H9 (cell line): ENCODE data around the gene ACAP2. TPM values are rescaled to one million over a fixed set of nuclear protein-coding genes. Genes with fewer than 3 reads are reported as not detected.
"Not testable (repeated sequence)": the region's sequence is repeated elsewhere in the genome, so short reads cannot be mapped to it uniquely, and the experiment has no call there.

ENCODE experiments used
- DNase-seq: peaks from one replicate; pipeline ENCODE4 v3.0.0-alpha.2; 2017
- H2AFZ ChIP-seq: one replicate; pipeline ENCODE4 v1.6.1; 2013; ENCODE audit warnings: mild to moderate bottlenecking, low read length, control low read depth, moderate library complexity
- H2AK5ac ChIP-seq: 2 replicates; pipeline ENCODE4 v1.6.1; 2013; ENCODE audit warnings: low read length, control low read depth, mixed read lengths; ENCODE audit not compliant: insufficient read length
- H2BK120ac ChIP-seq: one replicate; pipeline ENCODE4 v1.6.1; 2013; ENCODE audit warnings: low read depth, mild to moderate bottlenecking, low read length, control low read depth, inconsistent platforms; ENCODE audit not compliant: poor library complexity, severe bottlenecking
- H2BK12ac ChIP-seq: 2 replicates; pipeline ENCODE4 v1.6.1; 2013; ENCODE audit warnings: low read length, control low read depth, mixed read lengths, low read depth; ENCODE audit not compliant: insufficient read length
- H2BK15ac ChIP-seq: 2 replicates; pipeline ENCODE4 v1.6.1; 2013; ENCODE audit warnings: low read depth, low read length, control low read depth
- H2BK20ac ChIP-seq: one replicate; pipeline ENCODE4 v1.6.1; 2013; ENCODE audit warnings: low read depth, mild to moderate bottlenecking, low read length, control low read depth, inconsistent platforms; ENCODE audit not compliant: poor library complexity, severe bottlenecking
- H2BK5ac ChIP-seq: 2 replicates; pipeline ENCODE4 v1.6.1; 2013; ENCODE audit warnings: low read length, control low read depth, mixed read lengths; ENCODE audit not compliant: insufficient read length
- H3K14ac ChIP-seq: 2 replicates; pipeline ENCODE4 v1.6.1; 2013; ENCODE audit warnings: low read length, control low read depth; ENCODE audit not compliant: insufficient read depth
- H3K18ac ChIP-seq: 2 replicates; pipeline ENCODE4 v1.6.1; 2013; ENCODE audit warnings: low read depth, mild to moderate bottlenecking, mixed read lengths, low read length, control low read depth; ENCODE audit not compliant: insufficient read length
- H3K23ac ChIP-seq: 2 replicates; pipeline ENCODE4 v1.6.1; 2013; ENCODE audit warnings: low read length, control low read depth, mixed read lengths, low read depth; ENCODE audit not compliant: insufficient read length
- H3K23me2 ChIP-seq: 2 replicates; pipeline ENCODE4 v1.6.1; 2013; ENCODE audit warnings: low read depth, mild to moderate bottlenecking, mixed read lengths, low read length, control low read depth; ENCODE audit not compliant: insufficient read length, poor library complexity, severe bottlenecking
- H3K27ac ChIP-seq: 2 replicates; pipeline ENCODE4 v1.5.1; 2013; ENCODE audit warnings: low read length, control low read depth, mixed read lengths, low read depth; ENCODE audit not compliant: insufficient read length
- H3K27me3 ChIP-seq: 2 replicates; pipeline ENCODE4 v1.6.1; 2013; ENCODE audit warnings: low read length, control low read depth, inconsistent platforms; ENCODE audit not compliant: insufficient read depth
- H3K4ac ChIP-seq: 2 replicates; pipeline ENCODE4 v1.6.1; 2013; ENCODE audit warnings: low read depth, mild to moderate bottlenecking, control low read depth, inconsistent platforms, low read length, moderate library complexity
- H3K4me1 ChIP-seq: 2 replicates; pipeline ENCODE4 v1.6.1; 2013; ENCODE audit warnings: low read length, control low read depth, inconsistent platforms; ENCODE audit not compliant: insufficient read depth
- H3K4me2 ChIP-seq: 2 replicates; pipeline ENCODE4 v1.6.1; 2013; ENCODE audit warnings: low read length, control low read depth, mixed read lengths; ENCODE audit not compliant: insufficient read length, insufficient read depth
- H3K56ac ChIP-seq: 2 replicates; pipeline ENCODE4 v1.6.1; 2013; ENCODE audit warnings: low read depth, mild to moderate bottlenecking, mixed read lengths, low read length, control low read depth; ENCODE audit not compliant: insufficient read length
- H3K79me1 ChIP-seq: 2 replicates; pipeline ENCODE4 v1.6.1; 2013; ENCODE audit warnings: low read depth, mild to moderate bottlenecking, moderate library complexity, low read length, control low read depth, inconsistent platforms; ENCODE audit not compliant: insufficient read depth, poor library complexity, severe bottlenecking
- H3K79me2 ChIP-seq: 2 replicates; pipeline ENCODE4 v1.6.1; 2013; ENCODE audit warnings: low read length, control low read depth, inconsistent platforms; ENCODE audit not compliant: insufficient read depth
- H3K9ac ChIP-seq: 2 replicates; pipeline ENCODE4 v1.6.1; 2013; ENCODE audit warnings: low read length, control low read depth, mixed read lengths; ENCODE audit not compliant: insufficient read length; ENCODE audit errors: extremely low read depth
- H3K9me3 ChIP-seq: one replicate; pipeline ENCODE4 v1.6.1; 2013; ENCODE audit warnings: low read depth, low read length, inconsistent platforms; ENCODE audit not compliant: control insufficient read depth
- H3T11ph ChIP-seq: one replicate; pipeline ENCODE4 v1.6.1; 2013; ENCODE audit warnings: mild to moderate bottlenecking, low read length, control low read depth, inconsistent platforms
- H4K20me1 ChIP-seq: one replicate; pipeline ENCODE4 v1.6.1; 2013; ENCODE audit not compliant: control insufficient read depth, insufficient read length, insufficient read depth
- H4K5ac ChIP-seq: 2 replicates; pipeline ENCODE4 v1.6.1; 2013; ENCODE audit warnings: low read depth, mild to moderate bottlenecking, mixed read lengths, low read length, control low read depth; ENCODE audit not compliant: insufficient read length
- H4K8ac ChIP-seq: replicated peaks from 2 replicates; pipeline ENCODE4 v1.6.1; 2013; ENCODE audit warnings: low read length, control low read depth, mixed read lengths, low read depth; ENCODE audit not compliant: insufficient read length
- H4K91ac ChIP-seq: 2 replicates; pipeline ENCODE4 v1.6.1; 2013; ENCODE audit warnings: low read depth, mild to moderate bottlenecking, moderate library complexity, mixed read lengths, low read length, control low read depth; ENCODE audit not compliant: insufficient read length
- H3K27ac Mint-ChIP-seq, 3 experiments: 2 replicates in 2 of 3; 3 replicates in 1 of 3; pipeline ENCODE4 v1.8.0; 2020 to 2021; ENCODE audit warnings: mixed read lengths in 3 of 3, mild to moderate bottlenecking in 1 of 3, moderate library complexity in 1 of 3
- H3K27me3 Mint-ChIP-seq: 2 replicates; pipeline ENCODE4 v1.8.0; 2021; ENCODE audit warnings: low read depth, mild to moderate bottlenecking, moderate library complexity, mixed read lengths
- H3K36me3 Mint-ChIP-seq, 3 experiments: 2 replicates in 2 of 3; 3 replicates in 1 of 3; pipeline ENCODE4 v1.8.0; 2020 to 2021; ENCODE audit warnings: low read depth in 3 of 3, mixed read lengths in 3 of 3; ENCODE audit not compliant: insufficient read depth in 1 of 3
- H3K4me1 Mint-ChIP-seq, 2 experiments: 2 replicates each; pipeline ENCODE4 v1.8.0; 2020; ENCODE audit warnings: mixed read lengths in 2 of 2
- H3K4me3 Mint-ChIP-seq, 2 experiments: 2 replicates in 1 of 2; 3 replicates in 1 of 2; pipeline ENCODE4 v1.8.0; 2020 to 2021; ENCODE audit warnings: mild to moderate bottlenecking in 2 of 2, mixed read lengths in 2 of 2, moderate library complexity in 1 of 2
- H3K9me3 Mint-ChIP-seq, 2 experiments: 2 replicates in 1 of 2; 3 replicates in 1 of 2; pipeline ENCODE4 v1.8.0; 2020; ENCODE audit warnings: mild to moderate bottlenecking in 2 of 2, mixed read lengths in 2 of 2, moderate library complexity in 1 of 2
- CTCF ChIP-seq: fragments of 200-600 bp; sonication (generic); conservative IDR thresholded peaks from 3 replicates; pipeline ENCODE4 v1.8.0; 2021; ENCODE audit warnings: antibody characterized with exemption, mild to moderate bottlenecking
- WGBS: extraction: QIAGEN DNeasy Blood & Tissue Kit; methylation state at CpG from one replicate; pipeline ENCODE4 v1.1.7; 2013; ENCODE audit warnings: missing lambda C conversion rate, low lambda C conversion rate, mixed read lengths; ENCODE audit not compliant: insufficient read length; ENCODE audit errors: extremely low coverage; 5-methylcytosine and 5-hydroxymethylcytosine counted together
- total RNA-seq: library from RNA; stranded (reverse); gene quantifications from 2 replicates; pipeline ENCODE4 v1.2.1, GENCODE V29; 2021

The ACAP2 gene
- total RNA-seq, 1 experiment from 2014 or later = 30.8 TPM

GRCh38 chr3:195356151-195357086, 86.4 kb downstream of the ACAP2 start:
- no peak overlapping the region for H3K4me2 ChIP-seq
- no peaks in the 10 kb centered on the region for H3K9me3 ChIP-seq
- no peak overlapping the region for H2BK5ac ChIP-seq
- no peak overlapping the region for H2BK120ac ChIP-seq
- H4K8ac ChIP-seq = no peak overlapping the region
- H3K23me2 ChIP-seq = no peaks in the 10 kb centered on the region
- no peaks in the 10 kb centered on the region for H3K79me2 ChIP-seq
- H2BK20ac ChIP-seq = no peak overlapping the region
- Mint-ChIP-seq H3K4me1 (peaks cover 27 to 30% of the 10 kb centered on the region in 2 experiments), H3K4me3 (no peak overlapping the region), H3K36me3 (peaks cover 0 to 9% (median 4%) of the 10 kb centered on the region in 3 experiments; a peak in 3 of 7 replicates), H3K9me3 (no peaks in the 10 kb centered on the region), H3K27me3 (no peaks in the 10 kb centered on the region), H3K27ac (peak overlapping the region; percentile 70 to 83 (median 78); a peak in 6 of 7 replicates)
- H3K4me1 ChIP-seq = no peaks in the 10 kb centered on the region
- H2BK12ac ChIP-seq = no peak overlapping the region
- H4K5ac ChIP-seq = no peak overlapping the region
- H3K23ac ChIP-seq = no peak overlapping the region
- no peak overlapping the region for H2BK15ac ChIP-seq
- no peak overlapping the region for H3T11ph ChIP-seq
- H3K56ac ChIP-seq = no peak overlapping the region
- TF ChIP-seq CTCF = no peak
- no peak overlapping the region for H3K27ac ChIP-seq
- no peaks in the 10 kb centered on the region for H3K27me3 ChIP-seq
- no peak overlapping the region; the same call in 1 of the 2 replicates for H3K14ac ChIP-seq
- H3K79me1 ChIP-seq = no peaks in the 10 kb centered on the region
- peak; percentile 29 for DNase-seq
- H4K91ac ChIP-seq = no peak overlapping the region
- no peaks in the 10 kb centered on the region for H4K20me1 ChIP-seq
- H3K4ac ChIP-seq = no peak overlapping the region
- no peak overlapping the region for H2AK5ac ChIP-seq
- no CpG with 5 or more reads among the region's 16 CpGs for WGBS
- no peak overlapping the region for H3K9ac ChIP-seq
- H2AFZ ChIP-seq = no peak overlapping the region
- H3K18ac ChIP-seq = no peak overlapping the region

- not testable (repeated sequence) for H3K27me3 Mint-ChIP-seq, H4K91ac ChIP-seq, H2BK120ac ChIP-seq, H3T11ph ChIP-seq, H3K27ac Mint-ChIP-seq, H2AFZ ChIP-seq, H3K27ac ChIP-seq, H3K14ac ChIP-seq, H3K79me2 ChIP-seq, H3K18ac ChIP-seq, H3K79me1 ChIP-seq, DNase-seq, H3K56ac ChIP-seq, H3K4me3 Mint-ChIP-seq, H2BK15ac ChIP-seq, H2BK12ac ChIP-seq, H3K23me2 ChIP-seq, H3K23ac ChIP-seq, H4K20me1 ChIP-seq, H4K5ac ChIP-seq, H2AK5ac ChIP-seq, H3K36me3 Mint-ChIP-seq, H3K27me3 ChIP-seq, H2BK20ac ChIP-seq, H2BK5ac ChIP-seq, H3K9me3 ChIP-seq, H3K4me1 ChIP-seq, H3K4ac ChIP-seq, H3K9ac ChIP-seq, H3K9me3 Mint-ChIP-seq, H4K8ac ChIP-seq, H3K4me2 ChIP-seq
- no CpG with 5 or more reads among the region's 2 CpGs for WGBS
- H3K4me1 Mint-ChIP-seq = peaks cover 27 to 30% of the 10 kb centered on the region in 2 experiments
Observed at GRCh38 chr3:195354009-195354408, 88.8 kb downstream of the ACAP2 start.
